Keratinocyte (primary cell): Measurements from ENCODE around the gene CCL7. TPM values are rescaled to one million over a fixed set of nuclear protein-coding genes. Genes with fewer than 3 reads are reported as not detected.

Experiments
- DNase-seq: peaks from one replicate; pipeline ENCODE4 v3.0.0-alpha.2; 2011; ENCODE audit warnings: low read depth, missing footprints, low spot score
- FAIRE-seq: peaks from 2 replicates; lab custom pipeline; 2011; peaks lifted over from hg19 to GRCh38; lab: Jason Lieb, UNC
- H2AFZ ChIP-seq: 2 replicates; pipeline ENCODE4 v1.6.0; 2012; ENCODE audit warnings: low read length, control low read depth, inconsistent platforms; ENCODE audit not compliant: control insufficient read depth
- H3K27ac ChIP-seq: 2 replicates; pipeline ENCODE4 v1.5.1; 2011; ENCODE audit warnings: low read length; ENCODE audit not compliant: control insufficient read depth, insufficient read depth
- H3K27me3 ChIP-seq: 3 replicates; pipeline ENCODE4 v1.6.0; 2011; ENCODE audit warnings: low read length; ENCODE audit not compliant: control insufficient read depth, insufficient read depth; ENCODE audit errors: extremely low read depth
- H3K36me3 ChIP-seq, 2 experiments: 2 replicates in 1 of 2; 3 replicates in 1 of 2; pipeline ENCODE4 v1.5.1; 2011; ENCODE audit warnings: low read length in 2 of 2, mild to moderate bottlenecking in 1 of 2; ENCODE audit not compliant: control insufficient read depth in 2 of 2, insufficient read depth in 2 of 2; ENCODE audit errors: extremely low read depth in 1 of 2
- H3K4me1 ChIP-seq: 3 replicates; pipeline ENCODE4 v1.5.1; 2011; ENCODE audit warnings: low read length; ENCODE audit not compliant: control insufficient read depth, insufficient read depth; ENCODE audit errors: extremely low read depth
- H3K4me2 ChIP-seq: 3 replicates; pipeline ENCODE4 v1.6.0; 2011; ENCODE audit warnings: low read depth, low read length; ENCODE audit not compliant: control insufficient read depth, insufficient read depth; ENCODE audit errors: extremely low read depth
- H3K4me3 ChIP-seq, 3 experiments: fragments of 200-600 bp in 1 of 3; sonication (generic) in 1 of 3; 2 replicates in 2 of 3; 3 replicates in 1 of 3; pipeline ENCODE4 v1.5.1; 2011 to 2016; ENCODE audit warnings: low read length in 3 of 3, mild to moderate bottlenecking in 3 of 3, control low read depth in 2 of 3, inconsistent platforms in 1 of 3, low read depth in 1 of 3, mixed read lengths in 1 of 3, mixed run types in 1 of 3, moderate library complexity in 1 of 3; ENCODE audit not compliant: control insufficient read depth in 2 of 3, insufficient read depth in 2 of 3; ENCODE audit errors: extremely low read depth in 1 of 3
- H3K79me2 ChIP-seq: 2 replicates; pipeline ENCODE4 v1.6.0; 2012; ENCODE audit warnings: low read length; ENCODE audit not compliant: control insufficient read depth, insufficient read depth
- H3K9ac ChIP-seq: 3 replicates; pipeline ENCODE4 v1.6.0; 2011; ENCODE audit warnings: low read length; ENCODE audit not compliant: control insufficient read depth, insufficient read depth; ENCODE audit errors: extremely low read depth
- H3K9me1 ChIP-seq: 3 replicates; pipeline ENCODE4 v1.6.0; 2011; ENCODE audit warnings: low read length; ENCODE audit not compliant: control insufficient read depth, insufficient read depth; ENCODE audit errors: extremely low read depth
- H3K9me3 ChIP-seq: 2 replicates; pipeline ENCODE4 v1.5.1; 2012; ENCODE audit warnings: low read depth, low read length; ENCODE audit not compliant: control insufficient read depth
- H4K20me1 ChIP-seq: 3 replicates; pipeline ENCODE4 v1.6.0; 2011; ENCODE audit warnings: low read length; ENCODE audit not compliant: control insufficient read depth, insufficient read depth; ENCODE audit errors: extremely low read depth
- CTCF ChIP-seq, 3 experiments: IDR thresholded peaks in 1 of 3; conservative IDR thresholded peaks in 1 of 3; optimal IDR thresholded peaks in 1 of 3; 2 replicates in 2 of 3; 3 replicates in 1 of 3; pipeline versions ENCODE3 to v1.5.1; 2011; ENCODE audit warnings: low read length in 3 of 3, mild to moderate bottlenecking in 3 of 3, moderate library complexity in 2 of 3, control low read depth in 1 of 3, inconsistent platforms in 1 of 3; ENCODE audit not compliant: insufficient read depth in 2 of 3; ENCODE audit errors: extremely low read depth in 1 of 3
- EZH2 ChIP-seq: IDR thresholded peaks from one replicate; pipeline ENCODE4 v1.6.1; 2012; ENCODE audit warnings: inconsistent platforms, mild to moderate bottlenecking, low read length, moderate library complexity
- dilution Hi-C: fragments of 300-500 bp; cut with MboI; formaldehyde crosslinking; loops from one replicate; pipeline ENCODE4 v1.7.0; 2020; ENCODE audit warnings: low sequenced_read_pairs; ENCODE audit not compliant: extremely low pct_ligation_motif_present
- polyA plus RNA-seq, 5 experiments: library from polyadenylated mRNA; depleted of rRNA in 3 of 5; stranded (reverse) in 3 of 5; stranded (forward) in 1 of 5; unstranded in 1 of 5; fragments of >200 nt; gene quantifications; 1 replicate in 1 of 5; 2 replicates in 3 of 5; 3 replicates in 1 of 5; pipeline versions ENCODE4 v1.2.1 to v1.2.3, GENCODE V29; 2011 to 2012; ENCODE audit warnings: missing spikeins in 2 of 5, low read depth in 1 of 5, low replicate concordance in 1 of 5

CCL7 gene
- polyA plus RNA-seq, 1 donor (not counting 4 experiments of a cell fraction or from before 2014, with no cell fraction given) = not detected

- Histone ChIP-seq H3K4me1 (peaks cover 30% of the 10 kb centered on the region), H4K20me1 (no peaks in the 10 kb centered on the region), H3K9me1 (no peaks in the 10 kb centered on the region), H3K36me3 (no peaks in the 10 kb centered on the region), H2AFZ (no peak overlapping the region), H3K27me3 (no peaks in the 10 kb centered on the region), H3K4me3 (no peak overlapping the region), H3K27ac (no peak overlapping the region), H3K4me2 (no peak overlapping the region), H3K9ac (no peak overlapping the region), H3K9me3 (no peaks in the 10 kb centered on the region), H3K79me2 (no peaks in the 10 kb centered on the region)
- dilution Hi-C loops = no loop called here
- TF ChIP-seq EZH2 (no peak), CTCF (optimal IDR thresholded peaks at IDR 0.05 in 1 of 3, IDR thresholded peaks at IDR 0.05 in 1 of 3, conservative IDR thresholded peaks at IDR 0.05 in 1 of 3; ENCODE audit: extremely low read depth in 1 of 3, insufficient read depth in 2 of 3, low read length in 3 of 3) (no peak)
- FAIRE-seq (no peak), DNase-seq (no peak)
Observed at GRCh38 chr17:34301986-34302385, 32.0 kb downstream of the CCL7 start.

- Histone ChIP-seq H3K9ac (no peak overlapping the region), H4K20me1 (no peaks in the 10 kb centered on the region), H3K4me2 (no peak overlapping the region), H3K4me1 (peaks cover 30% of the 10 kb centered on the region), H2AFZ (no peak overlapping the region), H3K9me1 (no peaks in the 10 kb centered on the region), H3K79me2 (no peaks in the 10 kb centered on the region), H3K36me3 (no peaks in the 10 kb centered on the region), H3K27ac (no peak overlapping the region), H3K9me3 (no peaks in the 10 kb centered on the region), H3K27me3 (no peaks in the 10 kb centered on the region), H3K4me3 (no peak overlapping the region)
- dilution Hi-C loops = no loop called here
- no peak for FAIRE-seq
- TF ChIP-seq CTCF (optimal IDR thresholded peaks at IDR 0.05 in 1 of 3, IDR thresholded peaks at IDR 0.05 in 1 of 3, conservative IDR thresholded peaks at IDR 0.05 in 1 of 3; ENCODE audit: extremely low read depth in 1 of 3, insufficient read depth in 2 of 3, low read length in 3 of 3) (no peak), EZH2 (no peak)
- DNase-seq = no peak
Observed at GRCh38 chr17:34302636-34303035, 32.6 kb downstream of the CCL7 start.
